Measurements from ENCODE around the gene APP. TPM values are rescaled to one million over a fixed set of nuclear protein-coding genes. Genes with fewer than 3 reads are reported as not detected.
A peak's percentile ranks its signal among the peaks of the same experiment; 100 is the strongest.

APP gene
- total and polyA plus RNA-seq, 2 of the 13 experiments (the other 11 are each of a cell fraction or from before 2014, with no cell fraction given): 70.6 to 262 TPM

DNA sequence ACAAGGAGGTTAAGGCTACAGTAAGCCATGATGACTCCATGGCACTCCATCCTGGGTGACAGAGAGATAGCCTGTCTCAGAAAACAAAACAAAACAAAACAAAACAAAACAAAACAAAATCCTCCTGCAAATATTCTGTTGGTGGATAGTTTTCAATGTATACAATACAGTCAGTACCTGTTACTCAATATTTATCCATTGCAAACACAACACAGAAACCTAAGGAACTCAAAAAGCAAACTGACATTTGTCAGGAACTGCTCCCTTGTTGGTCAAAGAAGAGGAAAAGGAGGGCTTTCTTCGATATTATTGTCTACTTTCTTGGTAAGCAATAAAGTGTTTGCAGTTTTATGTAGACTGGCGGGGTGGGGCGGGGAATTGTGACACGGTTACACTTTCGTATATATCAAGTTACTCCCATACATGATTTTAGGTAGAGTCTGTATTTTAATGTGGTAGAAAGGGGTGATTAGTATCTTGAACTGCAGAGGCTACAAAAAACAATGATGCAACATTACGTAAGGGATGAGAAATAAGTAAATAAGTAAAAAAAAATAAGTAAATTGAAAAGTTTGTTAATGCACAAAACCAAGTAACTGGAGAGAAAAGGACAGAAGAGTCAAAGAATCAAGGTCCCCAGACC is 31.8 kb downstream of the APP start:
- H3K36me3 ChIP-seq (replicated peaks in 1 of 2; ENCODE audit: control insufficient read depth in 1 of 2, insufficient read depth in 2 of 2, low read length in 2 of 2): no peaks in the 10 kb centered on the region
- peaks cover 29% of the 10 kb centered on the region for H3K4me1 ChIP-seq (ENCODE audit: insufficient read depth, low read length)
- no peak overlapping the region for H3K9ac ChIP-seq (ENCODE audit: insufficient read depth, low read depth, low read length)
- no peak overlapping the region for H3K4me2 ChIP-seq (ENCODE audit: low read depth, low read length)
- intact Hi-C loops (cut with micrococcal nuclease; ENCODE audit: unreplicated experiment): no loop called here
- no peak overlapping the region for H3K4me3 ChIP-seq (replicated peaks in 1 of 3; ENCODE audit: insufficient read depth in 1 of 3, low read depth in 2 of 3, low read length in 3 of 3)
- ChIA-PET CTCF (ENCODE audit: low intra/inter-chr PET ratio, low total read pairs) (no interaction called here), POLR2A (no interaction called here)
- no peaks in the 10 kb centered on the region for H3K9me3 ChIP-seq (ENCODE audit: low read length)
- FAIRE-seq (no peak), DNase-seq (ENCODE audit: low spot score) (no peak), ATAC-seq (peak; percentile 48; the same call in 2 of the 3 replicates)
- in situ Hi-C loops (cut with HindIII; ENCODE audit: extremely low pct_ligation_motif_present, low pct_unique_long_range_greater_than_20kb): no loop called here
- peaks cover 3% of the 10 kb centered on the region; the same call in 1 of the 2 replicates for H4K20me1 ChIP-seq (ENCODE audit: insufficient read depth, low read length)
- WGBS (ENCODE audit: low lambda C conversion rate): 45% methylated on average over 6 of the region's 6 CpGs
- H3K27ac ChIP-seq (ENCODE audit: extremely low read length, insufficient read depth, low read length): no peak overlapping the region
- H3K27me3 ChIP-seq (ENCODE audit: control insufficient read depth in 1 of 2, insufficient read depth in 2 of 2, low read length in 2 of 2): no peaks in the 10 kb centered on the region
- TF ChIP-seq, protein P1, sequence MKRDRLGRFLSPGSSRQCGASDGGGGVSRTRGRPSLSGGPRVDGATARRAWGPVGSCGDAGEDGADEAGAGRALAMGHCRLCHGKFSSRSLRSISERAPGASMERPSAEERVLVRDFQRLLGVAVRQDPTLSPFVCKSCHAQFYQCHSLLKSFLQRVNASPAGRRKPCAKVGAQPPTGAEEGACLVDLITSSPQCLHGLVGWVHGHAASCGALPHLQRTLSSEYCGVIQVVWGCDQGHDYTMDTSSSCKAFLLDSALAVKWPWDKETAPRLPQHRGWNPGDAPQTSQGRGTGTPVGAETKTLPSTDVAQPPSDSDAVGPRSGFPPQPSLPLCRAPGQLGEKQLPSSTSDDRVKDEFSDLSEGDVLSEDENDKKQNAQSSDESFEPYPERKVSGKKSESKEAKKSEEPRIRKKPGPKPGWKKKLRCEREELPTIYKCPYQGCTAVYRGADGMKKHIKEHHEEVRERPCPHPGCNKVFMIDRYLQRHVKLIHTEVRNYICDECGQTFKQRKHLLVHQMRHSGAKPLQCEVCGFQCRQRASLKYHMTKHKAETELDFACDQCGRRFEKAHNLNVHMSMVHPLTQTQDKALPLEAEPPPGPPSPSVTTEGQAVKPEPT (CRISPR knock-in tag; IDR thresholded peaks at IDR 0.05; ENCODE audit: low read depth): no peak
- TF ChIP-seq ZNF263 (CRISPR knock-in tag; IDR thresholded peaks at IDR 0.05) (no peak), GATAD2A (CRISPR knock-in tag; IDR thresholded peaks at IDR 0.05) (peak; percentile 35; the same call in 1 of the 2 replicates), SOX6 (IDR thresholded peaks at IDR 0.05) (no peak), SOX6 (CRISPR knock-in tag; IDR thresholded peaks at IDR 0.05) (peak; percentile 36; the same call in 1 of the 2 replicates), RARA (CRISPR knock-in tag; IDR thresholded peaks at IDR 0.05) (0 out of 2 replicates have a peak, but pooled peaks have one; percentile 17), FOXP1 (IDR thresholded peaks at IDR 0.05) (peak; percentile 50; the same call in 1 of the 2 replicates), FOXP1 (CRISPR knock-in tag; IDR thresholded peaks at IDR 0.05) (peak; percentile 70), SIX1 (CRISPR knock-in tag; IDR thresholded peaks at IDR 0.05; ENCODE audit: borderline replicate concordance) (peak; percentile 32; the same call in 1 of the 2 replicates), FOXA3 (CRISPR knock-in tag; IDR thresholded peaks at IDR 0.05) (0 out of 2 replicates have a peak, but pooled peaks have one; percentile 29), ATF7 (IDR thresholded peaks at IDR 0.05) (peak; percentile 52; the same call in 1 of the 2 replicates), ATF7 (CRISPR knock-in tag; IDR thresholded peaks at IDR 0.05) (no peak)
- TF ChIP-seq, protein P2, sequence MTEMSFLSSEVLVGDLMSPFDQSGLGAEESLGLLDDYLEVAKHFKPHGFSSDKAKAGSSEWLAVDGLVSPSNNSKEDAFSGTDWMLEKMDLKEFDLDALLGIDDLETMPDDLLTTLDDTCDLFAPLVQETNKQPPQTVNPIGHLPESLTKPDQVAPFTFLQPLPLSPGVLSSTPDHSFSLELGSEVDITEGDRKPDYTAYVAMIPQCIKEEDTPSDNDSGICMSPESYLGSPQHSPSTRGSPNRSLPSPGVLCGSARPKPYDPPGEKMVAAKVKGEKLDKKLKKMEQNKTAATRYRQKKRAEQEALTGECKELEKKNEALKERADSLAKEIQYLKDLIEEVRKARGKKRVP (CRISPR knock-in tag; IDR thresholded peaks at IDR 0.05): peak in 1 of 2 experiments; percentile 88; a peak in 2 of 4 replicates
- H3K79me2 ChIP-seq (ENCODE audit: insufficient read depth, low read length): peaks cover 42% of the 10 kb centered on the region
- no TSS peak for BruUV-seq (replicated peaks)
- no peak overlapping the region for H2AFZ ChIP-seq (ENCODE audit: low read length)

Data from HepG2 (cell line).